ENCODE results near the gene YJU2.
A peak's percentile ranks its signal among the peaks of the same experiment; 100 is the strongest.
"Not testable (repeated sequence)": the region's sequence is repeated elsewhere in the genome, so short reads cannot be mapped to it uniquely, and the experiment has no call there.

Gene YJU2

DNA sequence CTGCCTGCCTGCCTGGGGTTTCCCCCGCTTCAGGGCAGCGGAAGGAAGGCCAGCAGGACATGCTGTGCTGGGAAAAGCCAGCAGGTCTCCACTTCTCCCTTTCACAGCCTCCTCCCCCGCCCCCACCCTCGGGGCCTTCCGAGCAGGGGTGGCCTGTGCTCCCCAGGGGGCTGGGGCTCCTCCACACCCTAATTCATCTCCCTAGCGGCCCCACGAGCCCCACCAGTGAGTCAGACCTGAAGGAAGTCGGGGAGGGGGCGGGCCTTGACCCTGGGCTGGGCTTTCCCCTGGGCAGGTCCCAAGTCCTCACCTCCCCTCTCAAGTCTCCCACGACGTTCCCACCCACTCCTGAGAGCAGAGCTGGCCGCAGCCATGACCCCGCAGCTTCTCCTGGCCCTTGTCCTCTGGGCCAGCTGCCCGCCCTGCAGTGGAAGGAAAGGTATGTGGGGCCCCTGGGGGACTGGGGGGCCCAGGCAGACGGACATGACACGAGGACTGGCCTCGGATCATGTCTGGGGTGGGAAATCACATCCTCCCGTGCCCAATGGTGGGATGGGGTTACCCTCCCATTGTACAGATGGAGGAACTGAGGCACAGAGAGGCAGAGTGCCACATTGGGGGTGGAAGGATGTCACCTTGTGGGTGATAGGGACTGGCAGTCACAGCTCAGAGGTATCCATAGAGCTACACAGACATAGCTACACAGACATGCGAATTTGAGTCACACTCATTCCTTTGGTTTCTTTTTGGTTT is 17.5 kb upstream of the YJU2 start, which contains the start of gene EBI3:
Gene EBI3, plus strand, starts transcription at position 345 of the 753 bp plus-strand sequence. Its CDS starts 28 bp downstream, at position 373.
- peak; percentile 44 for DNase-seq

DNA sequence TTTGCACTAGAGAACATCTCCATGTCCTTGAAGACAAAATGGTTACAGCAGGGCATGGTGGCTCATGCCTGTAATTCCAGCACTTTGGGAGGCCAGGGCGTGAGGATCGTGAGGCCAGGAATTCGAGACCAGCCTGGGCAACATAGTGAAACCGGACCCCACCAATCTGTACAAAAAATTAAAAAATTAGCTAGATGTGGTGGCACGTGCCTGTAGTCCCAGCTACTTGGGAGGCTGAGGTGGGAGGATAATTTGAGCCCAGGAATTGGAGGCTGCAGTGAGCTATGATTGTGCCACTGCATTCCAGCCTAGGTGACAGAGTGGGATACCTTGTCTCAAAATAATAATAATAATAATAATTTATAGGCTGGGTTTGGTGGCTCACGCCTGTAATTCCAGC is 16.6 kb upstream of the YJU2 start:
- DNase-seq: not testable (repeated sequence)

DNA sequence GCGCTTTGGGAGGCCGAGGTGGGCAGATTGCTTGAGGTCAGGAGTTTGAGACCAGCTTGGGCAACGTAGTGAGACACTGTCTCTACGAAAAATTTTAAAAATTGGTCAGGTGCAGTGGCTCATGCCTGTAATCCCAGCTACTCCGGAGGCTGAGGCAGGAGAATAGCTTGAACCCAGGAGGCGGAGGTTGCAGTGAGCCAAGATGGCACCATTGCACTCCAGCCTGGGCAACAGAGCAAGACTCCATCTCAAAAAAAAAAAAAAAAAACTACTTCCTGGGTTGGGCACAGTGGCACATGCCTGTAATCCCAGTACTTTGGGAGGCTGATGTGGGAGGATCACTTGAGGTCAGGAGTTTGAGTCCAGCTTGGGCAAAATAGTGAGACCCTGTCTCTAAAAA is 15.4 kb upstream of the YJU2 start:
- not testable (repeated sequence) for DNase-seq

DNA sequence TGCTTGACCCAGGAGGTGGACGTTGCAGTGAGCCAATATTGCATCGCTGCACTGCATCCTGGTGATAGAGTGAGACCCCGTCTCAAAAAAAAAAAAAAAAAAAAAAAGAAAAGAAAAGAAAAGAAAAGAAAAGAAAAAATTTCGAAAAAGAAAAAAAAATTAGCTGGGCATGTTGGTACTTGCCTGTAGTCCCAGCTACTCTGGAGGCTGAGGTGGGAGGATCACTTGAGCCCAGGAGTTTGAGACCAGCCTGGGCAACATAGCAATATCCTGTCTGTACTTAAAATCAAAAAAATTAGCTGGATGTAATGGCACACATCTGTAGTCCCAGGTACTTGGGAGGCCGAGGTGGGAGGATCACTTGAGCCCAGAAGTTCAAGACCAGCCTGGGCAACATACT is 14.7 kb upstream of the YJU2 start:
- DNase-seq: not testable (repeated sequence)

DNA sequence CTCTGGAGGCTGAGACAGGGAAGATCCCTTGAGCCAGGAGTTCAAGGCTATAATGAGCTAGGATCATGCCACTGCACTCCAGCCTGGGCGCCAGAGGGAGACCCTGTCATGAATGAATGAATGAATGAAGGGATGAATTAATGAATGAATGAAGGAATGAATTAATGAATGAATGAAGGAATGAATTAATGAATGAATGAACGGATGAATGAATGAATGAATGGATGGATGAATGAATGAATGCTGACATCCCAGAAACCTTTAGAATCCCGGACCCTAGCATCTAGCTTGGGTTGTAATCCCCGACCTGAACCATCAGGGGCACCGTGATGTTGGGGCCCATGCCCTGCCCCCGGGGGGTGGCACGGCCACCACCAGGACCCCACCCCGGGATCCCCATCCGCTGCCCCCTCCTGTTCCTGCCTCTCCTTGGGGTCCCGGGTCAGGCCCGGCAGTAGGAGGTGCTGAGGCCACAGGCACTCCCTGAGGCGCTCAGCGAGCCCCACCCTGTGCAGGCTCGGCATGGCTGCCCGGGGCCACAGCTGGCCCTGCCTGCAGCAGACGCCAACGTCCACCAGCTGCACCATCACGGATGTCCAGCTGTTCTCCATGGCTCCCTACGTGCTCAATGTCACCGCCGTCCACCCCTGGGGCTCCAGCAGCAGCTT is 14.1 kb upstream of the YJU2 start:
- DNase-seq: no peak

DNA sequence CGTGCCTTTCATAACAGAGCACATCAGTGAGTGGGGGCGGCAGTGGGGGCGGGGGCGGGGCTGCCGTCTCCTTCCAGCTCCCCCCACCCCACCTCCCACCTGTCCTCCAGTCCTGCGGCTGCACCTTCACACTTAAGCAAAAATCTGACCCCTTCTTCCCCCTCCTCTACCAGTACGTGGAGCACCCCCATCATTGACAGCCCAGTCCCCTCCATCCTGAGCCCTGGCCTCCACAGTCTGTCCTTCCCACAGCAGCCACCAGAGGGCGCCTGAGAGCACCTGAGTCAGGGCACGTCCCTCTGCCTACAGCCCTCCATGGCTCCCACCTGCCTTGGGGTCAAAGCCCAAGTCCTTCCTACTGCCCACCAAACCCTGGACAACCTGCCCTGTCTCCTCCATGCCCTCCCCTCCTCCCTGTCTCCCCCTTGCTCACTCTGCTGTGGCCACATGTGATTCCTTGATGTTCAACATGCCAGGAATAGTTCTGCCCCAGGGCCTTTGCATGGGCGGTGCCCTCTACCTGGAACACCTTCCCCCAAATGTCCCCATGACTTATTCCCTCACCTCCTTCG is 13.5 kb upstream of the YJU2 start:
- DNase-seq: peak; percentile 19

DNA sequence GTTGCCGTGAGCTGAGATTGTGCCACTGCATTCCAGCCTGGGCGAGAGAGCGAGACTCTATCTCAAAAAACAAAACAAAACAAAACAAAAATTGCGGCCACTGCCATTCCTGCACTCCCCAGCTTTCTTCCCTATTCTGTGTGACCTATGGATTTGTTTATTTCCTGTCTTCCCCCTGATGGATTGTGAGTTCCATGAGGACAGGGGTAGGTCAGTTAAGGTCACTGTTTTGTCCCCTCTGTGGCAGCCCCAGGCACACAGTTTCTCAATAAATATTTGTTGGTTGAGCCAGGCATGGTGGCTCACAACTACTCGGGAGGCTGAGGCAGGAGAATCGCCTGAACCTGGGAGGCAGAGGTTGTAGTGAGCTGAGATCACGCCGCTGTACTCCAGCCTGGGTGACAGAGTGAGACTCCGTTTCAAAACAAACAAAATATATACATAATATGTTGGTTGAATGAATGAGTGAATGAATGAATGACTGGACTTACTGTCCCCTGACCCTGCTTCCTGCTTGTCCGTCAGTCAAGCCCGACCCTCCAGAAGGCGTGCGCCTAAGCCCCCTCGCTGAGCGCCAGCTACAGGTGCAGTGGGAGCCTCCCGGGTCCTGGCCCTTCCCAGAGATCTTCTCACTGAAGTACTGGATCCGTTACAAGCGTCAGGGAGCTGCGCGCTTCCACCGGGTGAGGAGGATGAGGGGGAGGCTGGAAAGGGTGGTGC is 12.6 kb upstream of the YJU2 start:
- DNase-seq: no peak

DNA sequence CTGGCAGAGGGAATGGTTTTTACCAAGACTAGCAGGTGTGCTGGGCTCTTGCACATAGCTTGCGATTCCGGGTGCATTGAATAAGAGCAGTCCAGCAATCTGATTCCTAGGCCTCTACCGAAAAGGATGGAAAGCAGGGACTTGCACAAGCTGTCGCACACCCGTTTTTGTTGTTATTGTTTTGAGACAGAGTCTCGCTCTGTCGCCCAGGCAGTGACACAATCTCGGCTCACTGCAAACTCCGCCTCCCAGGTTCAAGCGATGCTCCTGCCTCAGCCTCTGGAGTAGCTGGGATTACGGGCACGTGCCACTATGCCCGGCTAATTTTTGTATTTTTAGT is 12.0 kb upstream of the YJU2 start:
- no peak for DNase-seq

DNA sequence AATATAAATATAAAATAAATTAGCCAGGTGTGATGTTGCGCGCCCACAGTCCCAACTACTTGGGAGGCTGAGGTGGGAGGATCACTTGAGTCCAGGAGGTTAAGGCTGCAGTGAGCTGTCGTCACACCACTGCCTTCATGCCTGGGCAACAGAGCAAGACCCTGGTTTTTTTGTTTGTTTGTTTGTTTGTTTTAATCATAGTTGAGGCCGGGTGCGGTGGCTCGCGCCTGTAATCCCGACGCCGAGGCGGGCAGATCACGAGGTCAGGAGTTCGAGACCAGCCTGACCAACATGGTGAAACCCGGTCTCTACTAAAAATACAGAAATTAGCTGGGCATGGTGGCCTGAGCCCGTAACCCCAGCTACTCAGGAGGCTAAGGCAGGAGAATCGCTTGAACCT is 9.4 kb upstream of the YJU2 start:
- not testable (repeated sequence) for DNase-seq

DNA sequence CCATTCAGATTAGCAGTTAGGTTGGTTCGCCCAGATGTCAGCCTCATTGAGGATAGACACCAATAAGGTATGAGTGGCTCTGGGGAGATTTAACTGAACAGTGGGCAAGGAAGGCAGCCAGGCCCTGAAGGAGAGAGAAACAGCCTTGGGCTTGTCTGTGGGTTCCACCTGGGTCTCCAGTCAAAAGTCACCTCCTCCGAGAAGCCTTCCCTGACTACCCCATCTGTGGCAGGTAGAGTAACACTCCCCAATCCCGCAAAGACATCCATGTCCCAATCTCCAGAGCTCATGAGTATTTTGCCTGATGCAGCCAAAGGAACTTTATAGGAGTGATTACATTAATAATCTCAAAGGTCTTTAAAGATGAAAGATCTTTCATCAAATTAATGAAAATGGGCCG is 8.0 kb upstream of the YJU2 start:
- DNase-seq: no peak

DNA sequence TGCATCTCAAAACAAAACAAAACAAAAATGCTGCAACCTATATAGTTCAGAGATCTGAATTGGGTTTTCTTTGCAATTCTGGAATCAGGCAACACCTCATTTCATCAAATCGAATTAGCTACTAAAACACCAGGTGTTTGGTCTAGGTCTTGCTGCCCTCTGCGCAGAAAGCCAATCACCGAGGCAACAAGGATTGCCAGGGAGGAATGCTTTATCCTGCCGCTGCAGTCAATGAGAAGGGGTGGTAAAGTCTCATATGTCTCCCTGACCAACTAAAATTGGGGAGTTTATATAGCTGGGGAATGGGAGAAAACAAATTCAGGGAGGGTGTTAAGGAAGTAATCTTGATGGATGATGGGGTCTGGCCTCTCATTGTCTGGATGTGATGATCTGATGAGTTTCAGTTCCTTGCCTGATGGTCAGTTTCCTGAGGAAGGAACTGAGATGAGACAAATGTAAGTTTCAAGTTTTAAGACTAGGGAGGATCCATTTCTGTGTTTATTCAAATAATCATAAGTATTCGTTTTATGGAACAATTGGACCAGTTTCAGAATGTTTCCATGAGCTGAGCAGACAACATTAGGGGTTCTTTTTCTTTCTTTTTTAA is 5.0 kb upstream of the YJU2 start:
- DNase-seq: no peak

DNA sequence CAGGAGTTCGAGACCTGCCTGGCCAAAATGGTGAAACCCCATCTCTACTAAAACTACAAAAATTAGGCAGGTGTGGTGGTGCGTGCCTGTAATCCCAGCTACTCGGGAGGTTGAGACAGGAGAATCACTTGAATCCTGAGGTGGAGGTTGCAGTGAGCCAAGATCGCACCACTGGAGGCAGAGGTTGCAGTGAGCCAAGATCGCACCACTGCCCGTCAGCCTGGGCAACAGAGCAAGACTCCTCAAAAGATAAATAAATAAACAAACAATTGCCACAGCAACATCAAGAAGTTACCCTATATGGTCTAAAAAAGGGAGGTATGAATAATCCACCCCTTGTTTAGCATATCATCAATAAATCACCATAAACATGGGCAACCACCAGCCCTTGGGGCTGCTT is 942 bp upstream of the YJU2 start:
- not testable (repeated sequence) for DNase-seq

DNA sequence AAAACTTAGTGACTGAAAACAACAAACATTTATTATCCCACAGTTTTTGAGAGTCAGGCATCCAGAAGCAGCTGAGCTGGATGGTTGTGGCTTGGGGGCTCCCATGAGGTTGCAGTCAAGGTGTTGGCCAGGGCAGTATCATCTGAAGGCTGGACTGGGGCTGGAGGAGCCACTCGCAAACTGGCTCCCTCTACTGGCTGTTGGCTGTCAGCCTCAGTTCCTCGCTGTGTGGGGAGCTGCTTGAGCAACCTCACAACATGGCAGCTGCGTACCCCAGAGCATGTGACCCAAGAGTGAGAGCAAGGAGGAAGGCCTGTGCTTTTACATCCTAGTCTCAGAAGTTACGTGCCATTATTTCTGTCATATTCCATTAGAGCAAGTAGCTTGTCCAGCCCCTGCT is 9.7 kb downstream of the YJU2 start:
- DNase-seq: no peak

DNA sequence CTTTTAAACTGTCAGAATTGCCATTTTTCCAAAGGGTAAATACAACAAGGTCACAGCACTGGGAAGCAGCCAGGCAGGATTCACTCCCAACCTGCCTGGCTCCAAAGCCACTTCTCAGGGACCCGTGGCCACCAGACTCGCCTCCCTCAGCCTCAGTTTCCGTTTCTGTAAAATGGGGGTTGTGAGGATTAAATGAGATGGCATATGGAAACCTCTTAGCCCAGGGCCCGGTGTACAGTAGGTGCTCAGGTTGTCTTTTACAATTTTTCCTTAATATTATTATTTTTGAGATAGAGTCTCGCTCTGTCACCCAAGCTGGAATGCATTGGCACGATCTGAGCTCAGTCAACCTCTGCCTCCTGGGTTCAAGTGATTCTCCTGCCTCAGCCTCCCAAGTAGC is 10.1 kb downstream of the YJU2 start:
- no peak for DNase-seq

DNA sequence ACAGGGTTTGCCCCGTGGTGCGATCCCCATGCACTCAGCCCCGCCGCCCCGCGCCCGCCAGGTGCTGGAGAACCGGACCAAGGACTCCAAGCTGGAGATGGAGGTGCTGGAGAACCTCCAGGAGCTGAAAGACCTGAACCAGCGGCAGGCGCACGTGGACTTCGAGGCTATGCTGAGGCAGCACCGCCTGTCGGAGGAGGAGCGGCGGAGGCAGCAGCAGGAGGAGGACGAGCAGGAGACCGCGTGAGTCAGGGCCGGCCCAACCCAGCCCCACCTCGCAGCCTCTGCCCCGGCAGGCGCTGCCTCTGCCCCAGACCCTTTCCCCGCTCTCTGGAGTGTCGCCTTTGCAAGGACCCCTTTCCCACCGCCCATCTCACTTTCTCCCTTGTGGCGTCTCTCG is 11.3 kb downstream of the YJU2 start:
- no peak for DNase-seq

DNA sequence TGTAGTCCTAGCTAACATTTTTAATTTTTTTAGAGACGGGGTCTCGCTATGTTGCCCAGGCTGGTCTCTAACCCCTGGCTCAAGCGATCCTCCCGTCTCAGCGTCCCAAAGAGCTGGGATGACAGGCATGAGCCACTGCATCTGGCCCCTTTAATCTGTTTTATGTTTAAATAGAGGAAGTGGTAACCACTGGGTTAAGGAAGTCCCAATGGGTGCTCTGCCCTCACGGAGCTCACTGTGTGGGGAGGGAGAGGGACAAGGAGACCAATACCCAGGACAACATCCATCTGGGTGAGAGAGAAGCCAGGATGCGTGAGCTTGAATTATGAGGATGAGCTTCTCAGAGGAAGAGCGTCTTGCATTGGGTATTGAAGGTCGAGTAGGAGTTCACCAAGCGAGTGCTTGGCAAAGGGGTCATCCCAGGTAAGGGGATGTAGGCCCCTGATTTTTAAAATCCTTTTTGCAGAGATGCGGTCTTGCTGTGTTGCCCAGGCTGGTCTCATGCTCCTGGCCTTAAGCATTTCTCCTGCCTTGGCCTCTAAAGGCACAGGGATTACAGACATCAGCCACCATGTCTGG is 13.8 kb downstream of the YJU2 start:
- DNase-seq: no peak

DNA sequence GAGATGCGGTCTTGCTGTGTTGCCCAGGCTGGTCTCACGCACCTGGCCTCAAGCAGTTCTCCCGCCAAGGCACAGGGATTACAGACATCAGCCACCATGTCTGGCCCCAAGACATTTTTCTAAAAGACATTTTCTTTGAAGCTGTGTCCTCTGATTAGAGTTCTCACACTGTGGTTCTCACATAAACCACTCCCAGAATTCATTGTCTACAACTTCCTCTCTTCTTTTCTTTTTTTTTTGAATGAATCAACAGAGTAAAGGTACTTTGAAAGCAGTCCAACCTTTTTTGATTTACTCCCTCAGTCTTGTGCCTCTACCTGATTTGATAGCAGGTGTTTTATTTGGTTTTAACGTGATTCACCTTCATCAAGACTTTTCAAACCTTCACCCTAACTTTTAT is 17.9 kb downstream of the YJU2 start:
- DNase-seq: no peak

DNA sequence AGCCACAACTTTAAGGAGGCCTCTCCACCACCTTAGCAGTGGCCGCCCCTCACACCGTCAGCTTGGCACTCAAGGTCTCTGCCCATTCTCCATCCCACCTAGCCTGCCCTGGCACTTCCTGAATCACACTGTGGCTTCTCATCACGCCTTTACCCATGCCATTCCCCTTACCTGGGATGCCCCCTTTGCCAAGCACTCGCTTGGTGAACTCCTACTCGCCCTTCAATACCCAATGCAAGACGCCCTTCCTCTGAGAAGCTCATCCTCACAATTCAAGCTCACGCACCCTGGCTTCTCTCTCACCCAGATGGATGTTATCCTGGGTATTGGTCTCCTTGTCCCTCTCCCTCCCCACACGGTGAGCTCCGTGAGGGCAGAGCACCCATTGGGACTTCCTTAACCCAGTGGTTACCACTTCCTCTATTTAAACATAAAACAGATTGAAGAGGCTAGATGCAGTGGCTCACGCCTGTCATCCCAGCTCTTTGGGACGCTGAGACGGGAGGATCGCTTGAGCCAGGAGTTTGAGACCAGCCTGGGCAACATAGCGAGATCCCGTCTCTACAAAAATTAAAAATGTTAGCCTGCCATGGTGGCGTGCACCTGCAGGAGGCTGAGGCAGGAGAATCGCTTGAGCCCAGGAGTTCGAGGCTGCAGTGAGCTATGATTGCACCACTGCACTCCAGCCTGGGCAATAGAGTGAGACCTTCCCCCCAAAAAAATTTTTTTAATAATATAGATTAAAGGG is 19.5 kb downstream of the YJU2 start:
- DNase-seq: no peak

DNA sequence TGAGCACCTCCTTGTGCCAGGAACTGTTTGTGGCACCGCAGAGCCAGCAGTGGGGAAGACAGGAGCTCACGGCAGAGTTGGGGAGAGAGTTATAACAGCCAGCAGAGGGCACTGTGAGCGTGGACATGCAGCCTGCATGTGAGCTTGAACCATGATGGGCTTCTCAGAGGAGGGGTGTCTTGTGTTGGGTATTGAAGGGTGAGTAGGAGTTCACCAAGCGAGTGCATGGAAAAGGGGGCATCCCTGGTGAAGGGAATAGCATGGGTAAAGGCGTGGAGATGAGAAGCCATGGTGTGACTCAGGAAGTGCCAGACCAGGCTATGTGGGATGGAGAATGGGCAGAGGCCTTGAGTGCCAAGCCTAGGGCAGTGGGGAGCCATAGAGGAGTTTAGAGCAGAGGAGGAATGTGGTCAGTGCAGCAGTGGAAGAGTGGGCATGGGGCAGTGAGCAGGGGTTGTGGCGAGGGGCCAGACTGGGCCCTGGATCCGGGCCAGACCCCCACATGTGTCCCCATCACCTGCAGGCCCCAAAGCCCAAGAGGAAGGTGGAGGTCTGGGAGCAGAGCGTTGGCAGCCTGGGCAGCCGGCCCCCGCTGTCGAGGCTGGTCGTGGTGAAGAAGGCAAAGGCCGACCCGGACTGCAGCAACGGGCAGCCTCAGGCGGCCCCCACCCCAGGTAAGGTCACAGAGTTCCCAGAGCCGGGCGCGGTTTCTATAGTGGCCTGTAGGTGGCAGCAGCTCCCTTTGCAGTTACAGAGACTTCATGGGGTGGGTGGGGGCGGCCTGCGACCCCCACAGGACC is 20.4 kb downstream of the YJU2 start:
- DNase-seq: peak; percentile 45

DNA sequence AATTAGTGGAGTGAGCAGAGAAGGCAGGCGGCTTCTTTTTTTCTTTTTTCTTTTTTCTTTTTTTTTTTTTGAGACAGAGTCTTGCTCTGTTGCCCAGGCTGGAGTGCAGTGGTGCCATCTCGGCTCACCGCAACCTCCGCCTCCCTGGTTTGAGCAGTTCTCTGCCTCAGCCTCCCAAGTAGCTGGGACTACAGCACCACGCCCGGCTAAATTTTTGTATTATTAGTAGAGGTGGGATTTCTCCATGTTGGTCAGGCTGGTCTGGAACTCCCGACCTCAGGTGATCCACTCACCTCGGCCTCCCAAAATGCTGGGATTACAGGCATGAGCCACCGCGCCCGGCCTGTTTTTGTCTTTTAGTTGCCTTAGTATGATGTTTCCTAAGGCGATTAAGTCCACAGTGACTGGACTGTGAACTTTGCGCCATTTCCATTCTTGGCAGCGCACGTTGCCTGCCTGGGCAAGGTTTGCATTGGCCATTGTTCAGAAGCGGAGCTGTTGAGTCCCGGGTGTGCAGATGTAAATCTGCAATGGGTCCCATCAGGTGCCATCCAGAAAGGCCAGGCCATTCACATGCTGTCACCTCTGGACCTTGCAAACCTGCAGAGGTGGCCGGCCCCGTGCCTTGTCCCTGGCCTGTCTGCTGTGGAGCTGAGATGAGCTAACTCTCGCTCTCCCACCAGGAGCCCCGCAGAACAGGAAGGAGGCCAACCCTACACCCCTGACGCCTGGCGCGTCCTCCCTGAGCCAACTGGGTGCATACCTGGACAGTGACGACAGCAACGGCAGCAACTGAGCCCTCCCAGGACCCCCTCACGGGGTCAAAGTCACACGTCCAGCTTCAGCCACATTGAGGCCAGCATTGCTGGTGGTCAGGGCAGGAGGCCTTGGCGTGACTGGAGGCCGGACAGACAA is 21.3 kb downstream of the YJU2 start:
- no peak for DNase-seq

Measured in fibroblast of skin of right biceps (primary cell).